Measurements from ENCODE around the gene ZNF439. TPM values are rescaled to one million over a fixed set of nuclear protein-coding genes. Genes with fewer than 3 reads are reported as not detected.
A peak's percentile ranks its signal among the peaks of the same experiment; 100 is the strongest.

Gene ZNF439
- total and polyA plus RNA-seq, 2 of the 13 experiments (the other 11 are each of a cell fraction or from before 2014, with no cell fraction given) = 2.9 to 4.9 TPM

DNA sequence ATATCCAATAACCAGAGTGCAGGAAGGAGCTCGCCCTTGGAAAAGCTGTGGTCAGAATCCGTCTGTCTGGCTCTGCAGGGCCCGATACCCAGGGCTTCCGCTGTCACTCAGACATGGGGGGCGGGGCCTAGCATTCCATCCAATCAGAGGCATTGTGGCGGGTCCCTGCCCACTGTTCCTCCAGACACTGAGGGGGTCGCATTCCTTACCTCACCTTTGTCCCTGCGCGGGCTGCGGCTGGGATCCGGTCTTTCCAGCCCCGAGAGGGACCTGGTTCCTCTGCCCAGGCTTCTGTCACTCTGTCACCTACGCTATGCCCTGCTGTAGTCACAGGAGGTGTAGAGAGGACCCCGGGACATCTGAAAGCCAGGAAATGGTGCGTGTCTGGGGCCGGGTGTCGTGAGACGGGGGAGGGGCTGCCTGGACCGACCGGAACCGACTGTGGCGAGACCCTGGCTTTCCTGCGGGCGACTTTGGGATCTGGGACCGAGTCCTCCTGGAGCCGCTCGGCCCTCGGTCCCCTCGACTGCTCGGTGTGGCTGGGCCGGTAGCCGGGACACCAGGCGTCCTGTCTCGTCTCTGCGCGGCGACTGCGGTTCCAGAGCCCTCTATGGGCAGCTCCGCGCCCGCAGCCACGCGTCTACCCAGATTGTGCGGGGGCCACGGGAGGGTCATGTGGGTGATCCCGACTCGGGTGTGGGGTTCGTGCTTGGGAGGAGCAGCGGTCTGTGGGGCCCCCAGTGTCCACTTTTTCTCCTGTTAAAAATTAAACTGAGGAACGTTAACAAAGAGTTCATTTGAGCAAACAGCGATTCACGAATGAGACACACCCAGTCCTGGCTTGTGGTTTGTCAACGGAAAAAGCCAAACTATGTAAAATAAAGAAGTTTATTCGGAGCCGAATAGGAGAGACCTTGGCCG, 39.3 kb downstream of the ZNF439 start, which contains the start of gene ZNF69 (continued):
- TF ChIP-seq, protein P1, sequence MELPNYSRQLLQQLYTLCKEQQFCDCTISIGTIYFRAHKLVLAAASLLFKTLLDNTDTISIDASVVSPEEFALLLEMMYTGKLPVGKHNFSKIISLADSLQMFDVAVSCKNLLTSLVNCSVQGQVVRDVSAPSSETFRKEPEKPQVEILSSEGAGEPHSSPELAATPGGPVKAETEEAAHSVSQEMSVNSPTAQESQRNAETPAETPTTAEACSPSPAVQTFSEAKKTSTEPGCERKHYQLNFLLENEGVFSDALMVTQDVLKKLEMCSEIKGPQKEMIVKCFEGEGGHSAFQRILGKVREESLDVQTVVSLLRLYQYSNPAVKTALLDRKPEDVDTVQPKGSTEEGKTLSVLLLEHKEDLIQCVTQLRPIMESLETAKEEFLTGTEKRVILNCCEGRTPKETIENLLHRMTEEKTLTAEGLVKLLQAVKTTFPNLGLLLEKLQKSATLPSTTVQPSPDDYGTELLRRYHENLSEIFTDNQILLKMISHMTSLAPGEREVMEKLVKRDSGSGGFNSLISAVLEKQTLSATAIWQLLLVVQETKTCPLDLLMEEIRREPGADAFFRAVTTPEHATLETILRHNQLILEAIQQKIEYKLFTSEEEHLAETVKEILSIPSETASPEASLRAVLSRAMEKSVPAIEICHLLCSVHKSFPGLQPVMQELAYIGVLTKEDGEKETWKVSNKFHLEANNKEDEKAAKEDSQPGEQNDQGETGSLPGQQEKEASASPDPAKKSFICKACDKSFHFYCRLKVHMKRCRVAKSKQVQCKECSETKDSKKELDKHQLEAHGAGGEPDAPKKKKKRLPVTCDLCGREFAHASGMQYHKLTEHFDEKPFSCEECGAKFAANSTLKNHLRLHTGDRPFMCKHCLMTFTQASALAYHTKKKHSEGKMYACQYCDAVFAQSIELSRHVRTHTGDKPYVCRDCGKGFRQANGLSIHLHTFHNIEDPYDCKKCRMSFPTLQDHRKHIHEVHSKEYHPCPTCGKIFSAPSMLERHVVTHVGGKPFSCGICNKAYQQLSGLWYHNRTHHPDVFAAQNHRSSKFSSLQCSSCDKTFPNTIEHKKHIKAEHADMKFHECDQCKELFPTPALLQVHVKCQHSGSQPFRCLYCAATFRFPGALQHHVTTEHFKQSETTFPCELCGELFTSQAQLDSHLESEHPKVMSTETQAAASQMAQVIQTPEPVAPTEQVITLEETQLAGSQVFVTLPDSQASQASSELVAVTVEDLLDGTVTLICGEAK (IDR thresholded peaks at IDR 0.05) = no peak
- TF ChIP-seq, protein P1 (CRISPR knock-in tag; IDR thresholded peaks at IDR 0.05) = peak; percentile 80; the same call in 1 of the 2 replicates
- TF ChIP-seq, protein P2, sequence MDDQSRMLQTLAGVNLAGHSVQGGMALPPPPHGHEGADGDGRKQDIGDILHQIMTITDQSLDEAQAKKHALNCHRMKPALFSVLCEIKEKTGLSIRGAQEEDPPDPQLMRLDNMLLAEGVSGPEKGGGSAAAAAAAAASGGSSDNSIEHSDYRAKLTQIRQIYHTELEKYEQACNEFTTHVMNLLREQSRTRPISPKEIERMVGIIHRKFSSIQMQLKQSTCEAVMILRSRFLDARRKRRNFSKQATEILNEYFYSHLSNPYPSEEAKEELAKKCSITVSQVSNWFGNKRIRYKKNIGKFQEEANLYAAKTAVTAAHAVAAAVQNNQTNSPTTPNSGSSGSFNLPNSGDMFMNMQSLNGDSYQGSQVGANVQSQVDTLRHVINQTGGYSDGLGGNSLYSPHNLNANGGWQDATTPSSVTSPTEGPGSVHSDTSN (CRISPR knock-in tag; IDR thresholded peaks at IDR 0.05; ENCODE audit: borderline replicate concordance) = peak; percentile 89; the same call in 1 of the 2 replicates
- TF ChIP-seq ZNF569 (CRISPR knock-in tag; IDR thresholded peaks at IDR 0.05; ENCODE audit: borderline replicate concordance) (peak; percentile 62; the same call in 1 of the 2 replicates), MEF2D (CRISPR knock-in tag; IDR thresholded peaks at IDR 0.05) (peak; percentile 30; the same call in 1 of the 2 replicates), SETDB1 (CRISPR knock-in tag; IDR thresholded peaks at IDR 0.05; ENCODE audit: borderline replicate concordance) (no peak), ATF7-NPFF (CRISPR knock-in tag; IDR thresholded peaks at IDR 0.05; ENCODE audit: low read depth) (peak; percentile 72), ZNF329 (CRISPR knock-in tag; IDR thresholded peaks at IDR 0.05; ENCODE audit: low read depth) (peak; percentile 74; the same call in 1 of the 2 replicates), RARA (CRISPR knock-in tag; IDR thresholded peaks at IDR 0.05) (peak; percentile 62; the same call in 1 of the 2 replicates)
- TF ChIP-seq, protein P3, sequence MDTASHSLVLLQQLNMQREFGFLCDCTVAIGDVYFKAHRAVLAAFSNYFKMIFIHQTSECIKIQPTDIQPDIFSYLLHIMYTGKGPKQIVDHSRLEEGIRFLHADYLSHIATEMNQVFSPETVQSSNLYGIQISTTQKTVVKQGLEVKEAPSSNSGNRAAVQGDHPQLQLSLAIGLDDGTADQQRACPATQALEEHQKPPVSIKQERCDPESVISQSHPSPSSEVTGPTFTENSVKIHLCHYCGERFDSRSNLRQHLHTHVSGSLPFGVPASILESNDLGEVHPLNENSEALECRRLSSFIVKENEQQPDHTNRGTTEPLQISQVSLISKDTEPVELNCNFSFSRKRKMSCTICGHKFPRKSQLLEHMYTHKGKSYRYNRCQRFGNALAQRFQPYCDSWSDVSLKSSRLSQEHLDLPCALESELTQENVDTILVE (CRISPR knock-in tag; IDR thresholded peaks at IDR 0.05) = peak; percentile 68
- TF ChIP-seq, protein P4, sequence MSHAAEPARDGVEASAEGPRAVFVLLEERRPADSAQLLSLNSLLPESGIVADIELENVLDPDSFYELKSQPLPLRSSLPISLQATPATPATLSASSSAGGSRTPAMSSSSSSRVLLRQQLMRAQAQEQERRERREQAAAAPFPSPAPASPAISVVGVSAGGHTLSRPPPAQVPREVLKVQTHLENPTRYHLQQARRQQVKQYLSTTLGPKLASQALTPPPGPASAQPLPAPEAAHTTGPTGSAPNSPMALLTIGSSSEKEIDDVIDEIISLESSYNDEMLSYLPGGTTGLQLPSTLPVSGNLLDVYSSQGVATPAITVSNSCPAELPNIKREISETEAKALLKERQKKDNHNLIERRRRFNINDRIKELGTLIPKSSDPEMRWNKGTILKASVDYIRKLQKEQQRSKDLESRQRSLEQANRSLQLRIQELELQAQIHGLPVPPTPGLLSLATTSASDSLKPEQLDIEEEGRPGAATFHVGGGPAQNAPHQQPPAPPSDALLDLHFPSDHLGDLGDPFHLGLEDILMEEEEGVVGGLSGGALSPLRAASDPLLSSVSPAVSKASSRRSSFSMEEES (CRISPR knock-in tag; IDR thresholded peaks at IDR 0.05) = peak; percentile 59
- TF ChIP-seq, protein P5, sequence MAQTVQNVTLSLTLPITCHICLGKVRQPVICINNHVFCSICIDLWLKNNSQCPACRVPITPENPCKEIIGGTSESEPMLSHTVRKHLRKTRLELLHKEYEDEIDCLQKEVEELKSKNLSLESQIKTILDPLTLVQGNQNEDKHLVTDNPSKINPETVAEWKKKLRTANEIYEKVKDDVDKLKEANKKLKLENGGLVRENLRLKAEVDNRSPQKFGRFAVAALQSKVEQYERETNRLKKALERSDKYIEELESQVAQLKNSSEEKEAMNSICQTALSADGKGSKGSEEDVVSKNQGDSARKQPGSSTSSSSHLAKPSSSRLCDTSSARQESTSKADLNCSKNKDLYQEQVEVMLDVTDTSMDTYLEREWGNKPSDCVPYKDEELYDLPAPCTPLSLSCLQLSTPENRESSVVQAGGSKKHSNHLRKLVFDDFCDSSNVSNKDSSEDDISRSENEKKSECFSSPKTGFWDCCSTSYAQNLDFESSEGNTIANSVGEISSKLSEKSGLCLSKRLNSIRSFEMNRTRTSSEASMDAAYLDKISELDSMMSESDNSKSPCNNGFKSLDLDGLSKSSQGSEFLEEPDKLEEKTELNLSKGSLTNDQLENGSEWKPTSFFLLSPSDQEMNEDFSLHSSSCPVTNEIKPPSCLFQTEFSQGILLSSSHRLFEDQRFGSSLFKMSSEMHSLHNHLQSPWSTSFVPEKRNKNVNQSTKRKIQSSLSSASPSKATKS (CRISPR knock-in tag; IDR thresholded peaks at IDR 0.05) = no peak; the same call in 1 of the 2 replicates
